Putamen (tissue), 1 donor: ENCODE data around the gene IL9.
"Not testable (repeated sequence)": the region's sequence is repeated elsewhere in the genome, so short reads cannot be mapped to it uniquely, and the experiment has no call there.

Source experiments
- DNase-seq: peaks from one replicate; pipeline ENCODE4 v3.0.0-alpha.2; 2016; ENCODE audit warnings: low spot score

The IL9 gene

DNA sequence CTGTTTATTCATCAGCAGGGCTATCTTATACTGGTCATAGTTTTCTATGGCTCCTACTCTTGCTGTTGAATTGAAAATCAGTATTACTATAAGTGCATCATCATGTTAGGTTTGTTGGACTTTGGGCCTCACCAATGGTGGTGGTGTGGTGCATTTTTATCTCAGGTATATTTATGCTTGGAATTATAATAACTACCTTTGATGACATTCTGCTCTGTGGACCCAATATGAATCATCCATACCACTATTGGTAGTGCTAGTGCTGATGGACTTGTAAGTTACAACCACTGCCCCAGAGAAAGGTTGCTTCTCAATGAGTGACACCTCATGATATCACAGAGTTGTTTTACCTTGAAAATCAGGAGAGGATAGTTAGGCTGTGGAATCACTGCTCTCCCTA, 28.0 kb downstream of the IL9 start:
- no peak for DNase-seq

DNA sequence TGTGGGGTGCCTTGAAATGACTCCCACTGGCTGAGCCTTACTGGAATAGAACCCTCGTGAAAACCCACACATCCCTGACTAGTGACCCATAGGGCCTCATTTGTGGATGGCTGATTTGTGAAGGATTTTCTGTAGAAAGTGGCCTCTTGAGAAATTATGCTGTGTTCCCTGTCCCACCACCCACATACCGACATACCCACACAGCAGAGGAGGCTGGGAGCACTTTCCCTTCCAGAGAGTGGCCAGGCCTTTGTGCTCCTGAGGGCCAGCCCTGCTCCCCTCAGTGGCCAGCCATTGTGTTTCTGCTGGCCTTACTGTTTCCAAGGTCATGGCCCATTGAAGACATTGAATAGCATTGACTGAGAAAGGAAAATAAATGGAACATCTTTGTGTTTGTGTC, 29.6 kb downstream of the IL9 start:
- no peak for DNase-seq

GRCh38 chr5:135864503-135865435, 30.9 kb downstream of the IL9 start:
- no peak for DNase-seq

GRCh38 chr5:135862744-135863143, 32.9 kb downstream of the IL9 start:
- DNase-seq, result no peak

DNA sequence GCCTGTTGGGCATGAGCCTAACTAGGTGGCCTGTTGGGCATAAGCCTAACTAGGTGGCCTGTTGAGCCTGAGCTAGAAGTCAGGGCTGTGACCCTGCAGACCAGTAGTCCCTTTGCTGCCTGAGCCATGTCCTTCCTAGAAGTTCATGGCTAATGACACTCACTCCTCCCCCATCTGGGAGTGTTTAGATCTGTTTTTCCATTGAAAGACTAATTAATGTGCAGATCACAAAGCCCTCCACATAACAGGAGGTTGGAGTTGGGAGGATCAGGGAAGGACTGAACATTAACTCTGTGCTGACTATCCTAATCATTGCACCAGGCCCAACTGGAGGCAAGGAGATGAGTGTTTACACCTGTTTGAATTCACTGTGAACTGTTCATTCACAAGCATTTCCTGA, 33.6 kb downstream of the IL9 start:
- DNase-seq, result no peak

DNA sequence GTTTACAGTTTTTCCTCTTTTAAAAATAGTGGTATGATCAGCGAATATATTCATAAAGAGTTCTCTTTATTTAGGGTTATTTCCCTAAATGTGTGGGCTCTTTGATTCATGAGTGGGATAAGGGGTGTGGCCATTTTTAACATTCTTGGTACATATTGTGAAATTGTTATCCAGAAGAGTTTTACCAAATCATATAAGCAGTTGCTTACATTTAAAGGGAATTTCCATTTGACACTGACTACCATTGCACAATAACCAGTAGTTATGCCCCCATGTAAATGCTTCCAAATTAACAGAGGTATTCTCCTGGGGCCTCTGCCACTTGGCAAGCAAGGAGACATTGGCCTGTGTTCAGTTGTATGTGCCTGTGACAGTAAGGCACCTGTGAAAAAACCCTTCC, 34.0 kb downstream of the IL9 start:
- DNase-seq, result no peak

- DNase-seq, result no peak
Measured at GRCh38 chr5:135859641-135860040, 36.0 kb downstream of the IL9 start.

GRCh38 chr5:135859186-135859585, 36.5 kb downstream of the IL9 start:
- not testable (repeated sequence) for DNase-seq

DNA sequence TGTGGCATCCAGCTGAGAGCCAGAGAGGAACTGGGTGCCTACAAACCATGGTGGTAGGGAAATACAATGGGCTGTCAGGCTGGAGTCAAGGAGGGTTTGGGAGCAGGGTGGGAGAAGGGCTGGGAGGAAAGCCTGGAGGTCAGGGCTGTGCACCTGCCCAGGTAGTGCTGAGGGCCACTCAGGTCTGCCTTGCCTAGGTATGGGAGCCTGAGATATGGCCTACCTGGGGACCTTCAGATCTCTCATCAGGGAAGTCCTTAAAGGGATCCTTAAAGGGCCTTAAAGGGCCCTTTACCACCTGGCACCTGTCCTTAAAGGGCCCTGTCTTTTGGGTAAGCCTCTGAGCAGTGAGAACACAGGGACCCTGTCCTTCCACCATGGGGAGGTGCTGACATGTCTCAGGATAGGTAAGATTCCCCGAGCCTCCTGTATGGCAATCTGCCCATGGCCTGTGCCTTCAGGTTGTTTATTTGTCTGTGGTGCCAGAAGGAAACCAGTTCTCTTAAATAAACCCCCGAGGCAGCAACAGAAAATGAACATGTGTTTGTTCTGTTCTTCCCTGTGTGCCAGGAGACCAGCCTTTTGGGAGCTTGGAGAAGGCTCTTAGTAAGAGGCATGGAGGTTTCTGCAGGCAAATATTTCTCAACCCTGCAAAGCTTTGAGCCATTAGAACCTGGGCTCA, 37.9 kb downstream of the IL9 start:
- DNase-seq, result no peak

- no peak for DNase-seq
Measured at GRCh38 chr5:135851915-135852845, 43.5 kb downstream of the IL9 start.

- DNase-seq, result peak; percentile 25
Measured at GRCh38 chr5:135851186-135851914, 44.3 kb downstream of the IL9 start.

DNA sequence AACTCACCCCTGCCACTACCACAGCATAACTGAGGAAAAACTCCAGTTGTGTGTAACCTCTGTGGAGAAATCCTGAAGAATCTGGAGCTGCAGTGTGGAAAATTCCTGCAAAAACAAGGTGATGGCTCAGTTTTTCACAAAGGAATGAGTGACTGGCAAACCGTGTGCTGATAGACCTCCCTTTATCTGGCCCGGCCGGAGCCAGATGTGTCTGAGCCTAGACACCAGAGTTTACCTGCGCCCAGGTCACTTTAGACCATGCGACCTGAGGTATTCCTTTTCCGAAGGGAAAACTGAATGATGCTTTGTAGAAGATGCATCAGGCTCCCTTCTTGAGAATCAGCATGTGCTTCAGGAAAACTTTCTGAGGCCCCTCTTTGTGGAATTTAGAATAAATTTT, 45.0 kb downstream of the IL9 start:
- DNase-seq, result no peak

DNA sequence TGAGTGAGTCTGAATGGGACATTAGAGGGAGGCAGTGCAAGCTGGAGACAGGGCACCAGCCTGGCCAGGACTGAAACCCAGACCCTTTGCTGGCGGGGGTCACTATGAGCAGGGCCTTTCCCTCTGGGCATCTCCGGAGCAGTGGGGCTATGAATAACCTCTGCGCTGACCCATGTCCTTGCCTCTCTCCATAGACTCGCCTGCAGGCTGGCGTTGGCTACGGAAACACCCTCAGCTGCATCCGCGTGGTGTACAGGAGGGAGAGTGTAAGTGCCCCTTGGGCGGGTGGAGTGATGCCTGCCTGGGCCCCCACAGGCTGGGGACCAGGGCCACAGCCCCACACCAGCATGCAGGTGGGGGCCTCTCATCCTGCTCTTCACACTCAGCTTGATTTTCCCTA, 45.4 kb downstream of the IL9 start:
- no peak for DNase-seq

DNA sequence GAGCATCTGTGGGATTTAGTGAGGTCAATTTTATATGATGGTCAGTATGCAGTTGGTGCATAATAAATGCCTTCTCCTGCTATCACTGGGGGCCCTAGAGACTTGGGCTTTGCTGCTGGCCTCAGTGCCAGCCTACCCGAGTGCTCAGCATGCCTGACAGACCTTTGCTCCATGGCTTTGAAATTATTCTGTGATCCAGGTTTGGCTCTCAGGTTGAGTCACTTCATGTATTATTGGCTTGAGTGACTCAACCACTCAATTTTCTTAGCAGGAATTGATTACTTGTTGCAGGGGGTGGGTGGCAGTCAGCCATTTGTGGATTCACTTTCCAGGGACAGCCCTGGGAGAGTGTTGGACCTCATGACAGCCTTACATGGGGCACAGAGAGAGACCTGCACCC, 47.7 kb downstream of the IL9 start:
- DNase-seq, result no peak

GRCh38 chr5:135846311-135846710, 49.3 kb downstream of the IL9 start:
- no peak for DNase-seq

- peak; percentile 59 for DNase-seq
Measured at GRCh38 chr5:135843571-135844337, 51.9 kb downstream of the IL9 start.

GRCh38 chr5:135842737-135843136, 52.9 kb downstream of the IL9 start:
- DNase-seq, result peak; percentile 39
